HEK293T (cell line): ENCODE data around the gene PACRG.

Experiments
- FOXK2 ChIP-seq: fragments of 450-650 bp; IDR thresholded peaks from 2 replicates; pipeline ENCODE4 v1.6.1; 2016; ENCODE audit warnings: mild to moderate bottlenecking
- FOXM1 ChIP-seq: fragments of 450-650 bp; IDR thresholded peaks from 2 replicates; pipeline ENCODE4 v1.6.1; 2017; ENCODE audit warnings: mild to moderate bottlenecking, borderline replicate concordance
- PKNOX1 ChIP-seq: fragments of 450-650 bp; IDR thresholded peaks from 2 replicates; pipeline ENCODE4 v1.6.1; 2016
- TARDBP ChIP-seq: fragments of 450-650 bp; IDR thresholded peaks from 2 replicates; pipeline ENCODE4 v1.6.1; 2016
- ZNF384 ChIP-seq: fragments of 450-650 bp; IDR thresholded peaks from 2 replicates; pipeline ENCODE4 v1.6.1; 2016

GRCh38 chr6:162713974-162714780 lies 13.6 kb upstream of the PACRG start:
- TF ChIP-seq PKNOX1 (no peak), ZNF384 (no peak), FOXM1 (no peak), FOXK2 (no peak), TARDBP (no peak)
